HEK293 (cell line): ENCODE measurements around the gene ZEB2.

ENCODE experiments used
- ATF2 ChIP-seq: fragments of 450-650 bp; formaldehyde crosslinking; IDR thresholded peaks from 2 replicates; pipeline ENCODE4 v1.5.1; 2016; ENCODE audit warnings: missing biosample characterization, missing genetic modification characterization, low read depth
- CTCF ChIP-seq: fragments of 450-650 bp; formaldehyde crosslinking; IDR thresholded peaks from 2 replicates; pipeline ENCODE4 v1.5.1; 2016; ENCODE audit warnings: missing biosample characterization, missing genetic modification characterization
- MEIS1 ChIP-seq: sonication (generic); formaldehyde crosslinking; IDR thresholded peaks from 2 replicates; pipeline ENCODE4 v1.8.1; 2022; ENCODE audit warnings: missing genetic modification reagents, mild to moderate bottlenecking, borderline replicate concordance
- PRDM10 ChIP-seq: fragments of 450-650 bp; formaldehyde crosslinking; IDR thresholded peaks from 2 replicates; pipeline ENCODE4 v1.5.1; 2016; ENCODE audit warnings: missing biosample characterization, missing genetic modification characterization
- RBAK ChIP-seq: fragments of 450-650 bp; formaldehyde crosslinking; IDR thresholded peaks from 2 replicates; pipeline ENCODE4 v1.5.1; 2016; ENCODE audit warnings: missing biosample characterization, missing genetic modification characterization
- SP2 ChIP-seq: fragments of 450-650 bp; formaldehyde crosslinking; IDR thresholded peaks from 2 replicates; pipeline ENCODE4 v1.5.1; 2016; ENCODE audit warnings: missing biosample characterization, missing genetic modification characterization
- ZBTB7A ChIP-seq: fragments of 450-650 bp; formaldehyde crosslinking; IDR thresholded peaks from 2 replicates; pipeline ENCODE4 v1.5.1; 2016; ENCODE audit warnings: low read depth, missing biosample characterization, missing genetic modification characterization
- ZBTB8A ChIP-seq: fragments of 450-650 bp; formaldehyde crosslinking; IDR thresholded peaks from 2 replicates; pipeline ENCODE4 v1.5.1; 2016; ENCODE audit warnings: missing biosample characterization, missing genetic modification characterization
- ZNF280D ChIP-seq: fragments of 450-650 bp; formaldehyde crosslinking; IDR thresholded peaks from 2 replicates; pipeline ENCODE4 v1.5.1; 2016; ENCODE audit warnings: missing biosample characterization, missing genetic modification characterization
- ZNF558 ChIP-seq: fragments of 450-650 bp; formaldehyde crosslinking; IDR thresholded peaks from 2 replicates; pipeline ENCODE4 v1.5.1; 2016; ENCODE audit warnings: missing biosample characterization, missing genetic modification characterization
- ZNF623 ChIP-seq: fragments of 450-650 bp; formaldehyde crosslinking; IDR thresholded peaks from 2 replicates; pipeline ENCODE4 v1.5.1; 2016; ENCODE audit warnings: missing biosample characterization, missing genetic modification characterization
- ZNF629 ChIP-seq: fragments of 450-650 bp; formaldehyde crosslinking; IDR thresholded peaks from 2 replicates; pipeline ENCODE4 v1.5.1; 2017; ENCODE audit warnings: missing biosample characterization, missing genetic modification characterization
- ZNF670 ChIP-seq: fragments of 450-650 bp; formaldehyde crosslinking; IDR thresholded peaks from 2 replicates; pipeline ENCODE4 v1.5.1; 2016; ENCODE audit warnings: missing biosample characterization, missing genetic modification characterization, low read depth

GRCh38 chr2:144390424-144391020 lies 129.4 kb downstream of the ZEB2 start:
- no peak for TF ChIP-seq PRDM10 (tag by site-specific recombination)
- TF ChIP-seq ZNF280D (tag by site-specific recombination): no peak
- no peak for TF ChIP-seq SP2
- no peak for TF ChIP-seq CTCF (tag by site-specific recombination)
- no peak for TF ChIP-seq ZNF670 (tag by site-specific recombination)
- TF ChIP-seq ZBTB8A (tag by site-specific recombination): no peak
- no peak for TF ChIP-seq RBAK
- TF ChIP-seq ZNF629 (tag by site-specific recombination): no peak
- no peak for TF ChIP-seq ZNF558 (tag by site-specific recombination)
- no peak for TF ChIP-seq MEIS1 (CRISPR knock-in tag)
- no peak for TF ChIP-seq ZNF623 (tag by site-specific recombination)
- TF ChIP-seq ATF2 (tag by site-specific recombination): no peak
- TF ChIP-seq ZBTB7A (tag by site-specific recombination): no peak
